HepG2 (cell line): Measurements from ENCODE around the gene LDLRAD3.

Experiments used
- EZH2 ChIP-seq: conservative IDR thresholded peaks from 2 replicates; pipeline ENCODE4 v1.6.1; 2012; ENCODE audit warnings: mild to moderate bottlenecking, low read depth, low read length, moderate library complexity
- NFKBIZ ChIP-seq: IDR thresholded peaks from 2 replicates; pipeline ENCODE4 v1.6.1; 2018; ENCODE audit warnings: missing genetic modification reagents, missing compliant biosample characterization
- ZNF891 ChIP-seq: sonication (generic); formaldehyde crosslinking; IDR thresholded peaks from 2 replicates; pipeline ENCODE4 v1.5.0; 2020; ENCODE audit warnings: mild to moderate bottlenecking, missing genetic modification reagents
- TF ChIP-seq, protein P1 (sequence below): sonication (generic); formaldehyde crosslinking; IDR thresholded peaks from 2 replicates; pipeline ENCODE4 v1.5.0; 2020; ENCODE audit warnings: mild to moderate bottlenecking, missing genetic modification reagents, moderate library complexity
- TF ChIP-seq, protein P2 (sequence below): sonication (generic); formaldehyde crosslinking; IDR thresholded peaks from 2 replicates; pipeline ENCODE4 v1.5.0; 2020; ENCODE audit warnings: missing genetic modification reagents, mild to moderate bottlenecking, borderline replicate concordance
- TF ChIP-seq, protein P3 (sequence below): sonication (generic); formaldehyde crosslinking; IDR thresholded peaks from 2 replicates; pipeline ENCODE4 v1.4.0; 2020; ENCODE audit warnings: missing genetic modification reagents

DNA sequence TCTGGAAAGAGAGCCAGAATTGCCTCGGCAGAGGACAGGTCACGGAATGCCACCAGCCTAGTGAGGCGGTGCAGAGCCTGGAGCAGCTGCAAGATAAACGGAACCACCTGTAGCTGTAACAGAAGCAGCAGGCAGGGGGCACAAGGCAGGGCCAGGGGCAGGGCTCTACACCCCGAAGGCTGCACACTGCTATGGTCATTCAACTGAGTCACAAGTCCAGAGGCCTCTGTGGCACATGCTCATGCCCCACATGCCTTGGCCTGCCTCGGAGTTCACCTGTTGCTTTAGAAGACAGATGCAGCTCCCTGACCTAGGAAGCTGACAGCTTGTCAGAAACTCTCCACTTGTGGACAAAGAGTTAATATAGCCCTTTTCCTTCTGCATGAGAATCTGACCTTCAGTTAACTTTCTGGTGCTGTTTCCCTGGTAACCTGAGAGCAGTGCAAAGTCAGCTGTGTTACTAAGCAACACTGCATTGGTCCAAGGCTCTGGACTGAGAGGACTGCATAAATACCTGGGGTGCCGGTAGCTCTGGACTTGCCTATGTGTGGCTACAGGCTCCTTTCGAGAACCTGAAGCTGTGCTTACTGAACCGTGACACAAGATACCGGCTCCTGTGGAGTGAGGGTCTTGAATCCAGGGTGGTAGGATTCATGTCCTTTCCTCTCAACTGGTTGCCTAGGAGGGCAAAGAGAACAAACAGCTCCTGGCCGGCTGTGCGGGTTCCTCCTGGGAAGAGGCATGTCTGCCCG, 334.8 kb downstream of the LDLRAD3 start:
- TF ChIP-seq, protein P1, sequence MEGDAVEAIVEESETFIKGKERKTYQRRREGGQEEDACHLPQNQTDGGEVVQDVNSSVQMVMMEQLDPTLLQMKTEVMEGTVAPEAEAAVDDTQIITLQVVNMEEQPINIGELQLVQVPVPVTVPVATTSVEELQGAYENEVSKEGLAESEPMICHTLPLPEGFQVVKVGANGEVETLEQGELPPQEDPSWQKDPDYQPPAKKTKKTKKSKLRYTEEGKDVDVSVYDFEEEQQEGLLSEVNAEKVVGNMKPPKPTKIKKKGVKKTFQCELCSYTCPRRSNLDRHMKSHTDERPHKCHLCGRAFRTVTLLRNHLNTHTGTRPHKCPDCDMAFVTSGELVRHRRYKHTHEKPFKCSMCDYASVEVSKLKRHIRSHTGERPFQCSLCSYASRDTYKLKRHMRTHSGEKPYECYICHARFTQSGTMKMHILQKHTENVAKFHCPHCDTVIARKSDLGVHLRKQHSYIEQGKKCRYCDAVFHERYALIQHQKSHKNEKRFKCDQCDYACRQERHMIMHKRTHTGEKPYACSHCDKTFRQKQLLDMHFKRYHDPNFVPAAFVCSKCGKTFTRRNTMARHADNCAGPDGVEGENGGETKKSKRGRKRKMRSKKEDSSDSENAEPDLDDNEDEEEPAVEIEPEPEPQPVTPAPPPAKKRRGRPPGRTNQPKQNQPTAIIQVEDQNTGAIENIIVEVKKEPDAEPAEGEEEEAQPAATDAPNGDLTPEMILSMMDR (CRISPR knock-in tag), result no peak
- TF ChIP-seq, protein P2, sequence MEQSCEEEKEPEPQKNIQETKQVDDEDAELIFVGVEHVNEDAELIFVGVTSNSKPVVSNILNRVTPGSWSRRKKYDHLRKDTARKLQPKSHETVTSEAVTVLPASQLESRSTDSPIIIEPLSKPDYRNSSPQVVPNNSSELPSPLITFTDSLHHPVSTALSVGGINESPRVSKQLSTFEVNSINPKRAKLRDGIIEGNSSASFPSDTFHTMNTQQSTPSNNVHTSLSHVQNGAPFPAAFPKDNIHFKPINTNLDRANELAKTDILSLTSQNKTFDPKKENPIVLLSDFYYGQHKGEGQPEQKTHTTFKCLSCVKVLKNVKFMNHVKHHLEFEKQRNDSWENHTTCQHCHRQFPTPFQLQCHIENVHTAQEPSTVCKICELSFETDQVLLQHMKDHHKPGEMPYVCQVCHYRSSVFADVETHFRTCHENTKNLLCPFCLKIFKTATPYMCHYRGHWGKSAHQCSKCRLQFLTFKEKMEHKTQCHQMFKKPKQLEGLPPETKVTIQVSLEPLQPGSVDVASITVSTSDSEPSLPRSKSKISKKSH, result no peak
- TF ChIP-seq EZH2, result no peak
- TF ChIP-seq, protein P3, sequence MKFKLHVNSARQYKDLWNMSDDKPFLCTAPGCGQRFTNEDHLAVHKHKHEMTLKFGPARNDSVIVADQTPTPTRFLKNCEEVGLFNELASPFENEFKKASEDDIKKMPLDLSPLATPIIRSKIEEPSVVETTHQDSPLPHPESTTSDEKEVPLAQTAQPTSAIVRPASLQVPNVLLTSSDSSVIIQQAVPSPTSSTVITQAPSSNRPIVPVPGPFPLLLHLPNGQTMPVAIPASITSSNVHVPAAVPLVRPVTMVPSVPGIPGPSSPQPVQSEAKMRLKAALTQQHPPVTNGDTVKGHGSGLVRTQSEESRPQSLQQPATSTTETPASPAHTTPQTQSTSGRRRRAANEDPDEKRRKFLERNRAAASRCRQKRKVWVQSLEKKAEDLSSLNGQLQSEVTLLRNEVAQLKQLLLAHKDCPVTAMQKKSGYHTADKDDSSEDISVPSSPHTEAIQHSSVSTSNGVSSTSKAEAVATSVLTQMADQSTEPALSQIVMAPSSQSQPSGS (CRISPR knock-in tag), result no peak
- no peak for TF ChIP-seq NFKBIZ (CRISPR knock-in tag)
- no peak for TF ChIP-seq ZNF891 (CRISPR knock-in tag)
